Lower leg skin (tissue), 4 donors: ENCODE data around the gene LINGO3. TPM values are rescaled to one million over a fixed set of nuclear protein-coding genes. Genes with fewer than 3 reads are reported as not detected.

Experiments
- DNase-seq, 2 donors: peaks; one replicate each; pipeline ENCODE4 v3.0.0-alpha.2; 2019; ENCODE audit warnings: low spot score in 2 of 2
- H3K4me3 ChIP-seq: fragments of 200-600 bp; sonication (generic); 2 replicates; pipeline ENCODE4 v1.5.1; 2017; ENCODE audit warnings: mild to moderate bottlenecking, low read depth; ENCODE audit not compliant: poor library complexity, severe bottlenecking
- POLR2A ChIP-seq, 2 donors: fragments of 450-650 bp; IDR thresholded peaks; one replicate each; pipeline ENCODE4 v1.6.1; 2016 to 2017; ENCODE audit warnings: antibody characterized with exemption in 2 of 2, mild to moderate bottlenecking in 1 of 2, moderate library complexity in 1 of 2
- WGBS, 2 donors: methylation state at CpG; one replicate each; pipeline ENCODE4 v1.1.5; 2018; 5-methylcytosine and 5-hydroxymethylcytosine counted together
- intact Hi-C: fragments of 100-400 bp; cut with DNase I; formaldehyde crosslinking; loops from one replicate; pipeline ENCODE4 v1.15.0; 2023; ENCODE audit warnings: low total_unique reads
- total RNA-seq, 4 donors: library from RNA; depleted of rRNA; stranded (reverse); fragments of >200 nt; gene quantifications; one replicate each; pipeline ENCODE4 v1.1.0, GENCODE V29; 2016
- TF ChIP-seq, protein P1 (sequence below), 3 donors: fragments of 450-650 bp; IDR thresholded peaks; one replicate each; pipeline ENCODE4 v1.5.1; 2016; ENCODE audit warnings: antibody characterized with exemption in 3 of 3, mild to moderate bottlenecking in 3 of 3, moderate library complexity in 2 of 3

Gene LINGO3
- total RNA-seq, 4 donors from 2014 or later: 0.26 TPM; not detected in 3

DNA sequence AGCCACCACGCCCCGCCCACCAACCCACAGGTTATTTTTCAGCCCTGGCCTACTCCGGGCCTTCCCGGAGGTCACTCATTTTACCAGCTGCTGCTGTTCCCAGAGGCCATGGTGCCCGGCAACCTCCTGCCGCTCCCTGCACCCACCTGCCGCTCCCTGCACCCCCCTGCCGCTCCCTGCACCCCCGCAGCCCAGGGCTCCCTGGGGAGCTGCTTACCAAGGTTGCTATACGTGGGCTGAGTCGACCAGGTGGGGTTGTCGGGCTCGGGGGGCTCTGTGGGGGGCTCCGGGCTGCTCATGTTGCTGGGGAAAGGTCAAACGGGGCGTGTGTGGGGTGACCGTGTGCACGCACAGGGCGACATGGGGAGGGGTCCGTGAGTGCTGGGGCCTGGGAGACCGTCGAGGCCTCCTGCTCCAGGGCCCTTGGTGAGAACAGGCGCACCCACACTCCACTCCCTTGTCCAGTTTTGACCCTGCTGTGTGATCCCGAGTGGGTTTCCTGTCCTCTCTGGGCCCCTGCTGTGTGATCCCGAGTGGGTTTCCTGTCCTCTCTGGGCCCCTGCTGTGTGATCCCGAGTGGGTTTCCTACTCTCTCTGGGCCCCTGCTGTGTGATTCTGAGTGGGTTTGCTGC lies 27.2 kb downstream of the LINGO3 start:
- 83 to 89% methylated on average over 24 to 26 of the region's 26 CpGs for WGBS, 2 donors
- H3K4me3 ChIP-seq: no peak overlapping the region
- TF ChIP-seq, protein P1, sequence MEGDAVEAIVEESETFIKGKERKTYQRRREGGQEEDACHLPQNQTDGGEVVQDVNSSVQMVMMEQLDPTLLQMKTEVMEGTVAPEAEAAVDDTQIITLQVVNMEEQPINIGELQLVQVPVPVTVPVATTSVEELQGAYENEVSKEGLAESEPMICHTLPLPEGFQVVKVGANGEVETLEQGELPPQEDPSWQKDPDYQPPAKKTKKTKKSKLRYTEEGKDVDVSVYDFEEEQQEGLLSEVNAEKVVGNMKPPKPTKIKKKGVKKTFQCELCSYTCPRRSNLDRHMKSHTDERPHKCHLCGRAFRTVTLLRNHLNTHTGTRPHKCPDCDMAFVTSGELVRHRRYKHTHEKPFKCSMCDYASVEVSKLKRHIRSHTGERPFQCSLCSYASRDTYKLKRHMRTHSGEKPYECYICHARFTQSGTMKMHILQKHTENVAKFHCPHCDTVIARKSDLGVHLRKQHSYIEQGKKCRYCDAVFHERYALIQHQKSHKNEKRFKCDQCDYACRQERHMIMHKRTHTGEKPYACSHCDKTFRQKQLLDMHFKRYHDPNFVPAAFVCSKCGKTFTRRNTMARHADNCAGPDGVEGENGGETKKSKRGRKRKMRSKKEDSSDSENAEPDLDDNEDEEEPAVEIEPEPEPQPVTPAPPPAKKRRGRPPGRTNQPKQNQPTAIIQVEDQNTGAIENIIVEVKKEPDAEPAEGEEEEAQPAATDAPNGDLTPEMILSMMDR (IDR thresholded peaks at IDR 0.05): no peak
- TF ChIP-seq POLR2A (IDR thresholded peaks at IDR 0.05): no peak
- intact Hi-C loops: no loop called here
- no peak for DNase-seq

DNA sequence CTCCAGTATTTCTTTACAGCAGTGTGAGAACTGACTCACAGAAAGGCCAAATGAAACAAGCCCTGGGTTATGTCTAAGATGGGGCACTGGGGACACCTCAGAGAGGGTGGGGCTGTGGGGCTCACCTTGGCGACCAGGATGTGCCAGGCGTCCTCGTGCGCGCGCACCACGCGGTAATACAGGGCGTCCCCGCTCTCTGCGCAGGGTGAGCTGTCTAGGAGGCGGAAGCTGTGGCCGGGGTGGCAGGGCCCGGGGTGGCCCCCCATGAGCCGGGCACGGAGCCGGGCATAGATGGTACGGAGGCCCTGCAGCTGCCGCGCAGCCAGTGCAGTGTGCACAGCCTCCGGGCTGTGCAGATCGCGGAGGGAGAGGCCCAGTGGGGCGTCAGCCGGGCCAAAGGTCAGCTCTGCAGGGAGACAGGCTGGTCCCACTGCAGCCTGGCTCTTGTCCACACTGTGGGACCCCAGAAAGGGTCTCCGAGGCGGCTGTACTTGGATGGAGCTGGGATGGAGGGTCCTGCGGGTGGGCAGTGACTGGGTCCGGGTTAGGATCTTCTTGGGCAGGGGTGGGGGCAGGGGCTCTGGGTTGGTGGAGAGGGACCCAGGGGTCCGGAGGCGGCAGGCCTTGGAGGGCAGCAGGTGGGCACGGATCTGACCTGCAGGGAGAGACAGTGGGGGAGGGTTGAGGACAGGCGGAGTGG lies 29.3 kb downstream of the LINGO3 start:
- TF ChIP-seq, protein P1 (IDR thresholded peaks at IDR 0.05): no peak
- no peak for TF ChIP-seq POLR2A (IDR thresholded peaks at IDR 0.05)
- H3K4me3 ChIP-seq: no peak overlapping the region
- 85 to 90% methylated on average over 30 of the region's 33 CpGs for WGBS, 2 donors
- intact Hi-C loops: loop anchor here (10.0 kb wide), 2 partner anchors 116 to 124 kb away; partner anchors contain the start of gene AP3D1
- no peak for DNase-seq

DNA sequence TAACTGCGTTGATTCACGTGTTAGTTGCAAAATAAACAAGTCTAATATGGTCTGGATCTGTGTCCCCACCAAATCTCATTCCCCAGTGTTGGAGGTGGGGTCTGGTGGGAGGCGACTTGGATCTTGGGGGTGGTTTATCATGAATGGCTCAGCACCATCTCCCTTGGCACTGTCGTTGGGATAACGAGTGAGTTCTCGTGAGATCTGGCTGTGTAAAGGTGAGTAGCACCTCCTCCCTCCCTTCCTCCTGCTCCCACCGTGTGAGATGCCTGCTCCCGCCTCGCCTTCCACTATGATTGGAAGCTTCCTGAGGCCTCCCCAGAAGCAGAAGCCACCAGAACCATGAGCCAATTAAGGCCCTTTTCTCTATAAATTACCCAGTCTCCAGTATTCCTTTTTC lies 30.8 kb downstream of the LINGO3 start:
- TF ChIP-seq, protein P1 (IDR thresholded peaks at IDR 0.05): no peak
- DNase-seq: no peak

DNA sequence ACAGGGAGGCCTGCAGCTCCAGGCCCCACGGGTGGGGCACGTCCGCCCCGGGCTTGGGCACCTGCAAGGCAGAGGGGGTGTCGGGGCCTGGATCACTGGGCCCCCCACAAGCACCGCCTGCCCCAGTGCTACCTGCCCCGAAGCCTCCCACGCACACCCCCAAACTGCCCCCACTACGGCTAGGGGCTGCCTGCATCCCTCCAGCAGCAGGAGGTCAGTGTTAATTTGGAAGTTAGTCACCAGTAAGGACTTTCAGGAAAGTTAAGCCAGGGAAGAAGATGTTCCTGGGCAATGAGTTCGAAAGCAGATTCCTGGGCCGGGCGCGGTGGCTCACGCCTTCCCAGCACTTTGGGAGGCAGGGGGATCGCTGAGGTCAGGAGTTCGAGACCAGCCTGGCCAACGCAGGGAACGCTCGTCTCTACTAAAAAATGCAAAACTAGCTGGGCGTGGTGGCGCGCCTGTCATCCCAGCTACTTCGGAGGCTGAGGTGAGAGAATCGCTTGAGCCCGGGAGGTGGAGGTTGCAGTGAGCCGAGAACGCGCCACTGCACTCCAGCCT lies 31.4 kb downstream of the LINGO3 start:
- 82 to 86% methylated on average over 26 to 27 of the region's 28 CpGs for WGBS, 2 donors
- no peak overlapping the region for H3K4me3 ChIP-seq
- intact Hi-C loops: loop anchor here (10.0 kb wide), 2 partner anchors 118 to 122 kb away; partner anchors contain the start of gene AP3D1
- DNase-seq: no peak
- TF ChIP-seq, protein P1 (IDR thresholded peaks at IDR 0.05): no peak
- TF ChIP-seq POLR2A (IDR thresholded peaks at IDR 0.05): no peak

More for the DNA sequence above, 30.8 kb downstream of the LINGO3 start:
- 83% methylated on average over 9 of the region's 9 CpGs for WGBS, 2 donors
- intact Hi-C loops: loop anchor here (10.0 kb wide), 2 partner anchors 118 to 122 kb away; partner anchors contain the start of gene AP3D1
- H3K4me3 ChIP-seq: no peak overlapping the region

DNA sequence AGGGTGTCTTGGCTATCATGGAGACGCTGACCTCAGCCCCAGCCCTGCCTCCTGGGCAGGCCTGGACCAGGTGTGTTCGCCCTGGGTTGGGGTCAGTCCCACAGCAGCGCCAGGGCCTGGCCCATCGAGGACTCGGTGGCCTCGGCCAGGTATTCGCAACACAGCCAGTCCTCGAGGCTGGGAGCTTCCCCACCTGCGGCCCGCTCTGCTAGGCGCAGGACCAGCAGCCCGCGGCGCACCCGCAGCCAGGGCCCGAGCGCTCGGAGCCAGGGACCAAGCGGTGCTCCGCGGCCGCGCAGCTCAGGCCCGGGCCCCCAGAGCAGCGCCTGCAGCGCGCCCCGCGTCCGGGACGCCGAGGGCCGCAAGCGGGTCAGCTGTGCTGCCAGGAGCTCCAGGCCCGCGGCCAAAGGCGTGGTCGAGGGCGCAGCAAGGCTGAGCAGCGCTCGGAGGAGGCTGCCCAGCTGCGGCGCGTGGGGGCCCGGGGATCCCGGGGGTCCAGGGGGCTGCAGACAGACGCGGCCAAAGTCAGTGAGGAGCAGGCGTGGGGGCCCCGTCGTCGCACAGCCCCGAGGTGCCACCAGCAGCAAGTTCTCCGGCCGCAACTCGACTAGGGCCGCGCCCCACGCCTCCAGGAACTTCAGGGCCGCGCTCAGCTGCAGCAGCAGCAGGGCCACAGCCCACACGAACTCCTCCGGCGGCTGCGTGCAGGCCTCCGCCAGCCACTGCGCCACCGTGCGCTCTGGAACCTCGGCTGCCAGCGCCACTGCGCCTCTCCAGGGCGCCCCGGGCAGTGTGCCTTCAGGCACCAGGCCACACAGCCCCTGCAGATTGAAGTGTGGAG lies 32.1 kb downstream of the LINGO3 start:
- no peak for DNase-seq
- no peak overlapping the region for H3K4me3 ChIP-seq
- WGBS, 2 donors: 46 to 54% methylated on average over 35 to 54 of the region's 74 CpGs
- TF ChIP-seq, protein P1 (IDR thresholded peaks at IDR 0.05): no peak
- no peak for TF ChIP-seq POLR2A (IDR thresholded peaks at IDR 0.05)
- intact Hi-C loops: loop anchor here (10.0 kb wide), 2 partner anchors 119 to 121 kb away; partner anchors contain the start of gene AP3D1
